Neutrophil (primary cell): ENCODE results near the gene CLEC19A.

ENCODE experiments used
- H3K27ac ChIP-seq: fragments of 200-600 bp; sonication (generic); 2 replicates; pipeline ENCODE4 v1.5.1; 2016; ENCODE audit warnings: mild to moderate bottlenecking, moderate library complexity
- H3K27me3 ChIP-seq: fragments of 200-600 bp; sonication (generic); 2 replicates; pipeline ENCODE4 v1.6.0; 2016; ENCODE audit warnings: mild to moderate bottlenecking
- H3K36me3 ChIP-seq: fragments of 200-600 bp; sonication (generic); 2 replicates; pipeline ENCODE4 v1.5.1; 2017
- H3K4me1 ChIP-seq, 2 experiments: fragments of 200-600 bp in 1 of 2; sonication (generic) in 1 of 2; 1 replicate in 1 of 2; 2 replicates in 1 of 2; pipeline versions ENCODE4 v1.5.1 to v1.6.1; 2013 to 2016; ENCODE audit warnings: low read depth in 1 of 2, low read length in 1 of 2, mild to moderate bottlenecking in 1 of 2, moderate library complexity in 1 of 2; ENCODE audit not compliant: control insufficient read depth in 1 of 2, insufficient read depth in 1 of 2
- H3K4me3 ChIP-seq, 2 experiments: fragments of 200-600 bp in 1 of 2; sonication (generic) in 1 of 2; 1 replicate in 1 of 2; 2 replicates in 1 of 2; pipeline ENCODE4 v1.5.1; 2013 to 2016; ENCODE audit warnings: low read depth in 1 of 2, low read length in 1 of 2, mild to moderate bottlenecking in 1 of 2, moderate library complexity in 1 of 2
- H3K9me3 ChIP-seq: fragments of 200-600 bp; sonication (generic); 2 replicates; pipeline ENCODE4 v1.5.1; 2016
- TF ChIP-seq, protein P1 (sequence below): fragments of 200-600 bp; sonication (generic); IDR thresholded peaks from 2 replicates; pipeline ENCODE4 v1.5.1; 2016; ENCODE audit warnings: antibody characterized with exemption

The CLEC19A gene

GRCh38 chr16:19295393-19295792 is 9.9 kb downstream of the CLEC19A start:
- H3K27me3 ChIP-seq, result no peaks in the 10 kb centered on the region
- H3K4me1 ChIP-seq, result no peaks in the 10 kb centered on the region
- no peaks in the 10 kb centered on the region for H3K36me3 ChIP-seq
- TF ChIP-seq, protein P1, sequence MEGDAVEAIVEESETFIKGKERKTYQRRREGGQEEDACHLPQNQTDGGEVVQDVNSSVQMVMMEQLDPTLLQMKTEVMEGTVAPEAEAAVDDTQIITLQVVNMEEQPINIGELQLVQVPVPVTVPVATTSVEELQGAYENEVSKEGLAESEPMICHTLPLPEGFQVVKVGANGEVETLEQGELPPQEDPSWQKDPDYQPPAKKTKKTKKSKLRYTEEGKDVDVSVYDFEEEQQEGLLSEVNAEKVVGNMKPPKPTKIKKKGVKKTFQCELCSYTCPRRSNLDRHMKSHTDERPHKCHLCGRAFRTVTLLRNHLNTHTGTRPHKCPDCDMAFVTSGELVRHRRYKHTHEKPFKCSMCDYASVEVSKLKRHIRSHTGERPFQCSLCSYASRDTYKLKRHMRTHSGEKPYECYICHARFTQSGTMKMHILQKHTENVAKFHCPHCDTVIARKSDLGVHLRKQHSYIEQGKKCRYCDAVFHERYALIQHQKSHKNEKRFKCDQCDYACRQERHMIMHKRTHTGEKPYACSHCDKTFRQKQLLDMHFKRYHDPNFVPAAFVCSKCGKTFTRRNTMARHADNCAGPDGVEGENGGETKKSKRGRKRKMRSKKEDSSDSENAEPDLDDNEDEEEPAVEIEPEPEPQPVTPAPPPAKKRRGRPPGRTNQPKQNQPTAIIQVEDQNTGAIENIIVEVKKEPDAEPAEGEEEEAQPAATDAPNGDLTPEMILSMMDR, result no peak
- H3K4me3 ChIP-seq, result no peak overlapping the region
- H3K9me3 ChIP-seq, result no peaks in the 10 kb centered on the region
- no peak overlapping the region for H3K27ac ChIP-seq

DNA sequence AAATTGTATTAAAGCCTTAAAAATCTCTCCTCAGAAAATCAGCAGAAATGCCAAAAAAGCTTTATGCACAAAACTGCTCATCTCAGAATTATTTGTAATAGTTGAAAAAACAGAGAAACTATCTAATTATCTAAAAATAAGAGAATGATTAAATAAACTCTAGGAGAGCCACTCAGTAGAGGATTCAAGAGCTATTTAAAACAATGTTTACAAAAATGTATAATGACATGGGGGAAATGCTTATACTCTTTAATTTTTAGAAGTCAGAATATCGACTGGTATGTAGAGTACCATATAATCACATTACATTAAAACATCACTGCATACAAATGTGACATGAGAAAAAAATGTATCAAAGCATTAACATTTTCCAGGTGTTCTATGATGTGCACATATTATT is 11.9 kb downstream of the CLEC19A start:
- no peak overlapping the region for H3K27ac ChIP-seq
- H3K36me3 ChIP-seq, result no peaks in the 10 kb centered on the region
- H3K9me3 ChIP-seq, result no peaks in the 10 kb centered on the region
- no peaks in the 10 kb centered on the region for H3K27me3 ChIP-seq
- H3K4me3 ChIP-seq, result no peak overlapping the region
- TF ChIP-seq, protein P1, result no peak
- H3K4me1 ChIP-seq, result no peaks in the 10 kb centered on the region

GRCh38 chr16:19299565-19299964 is 14.0 kb downstream of the CLEC19A start:
- Histone ChIP-seq H3K9me3 (no peaks in the 10 kb centered on the region), H3K4me3 (no peak overlapping the region), H3K27me3 (no peaks in the 10 kb centered on the region), H3K27ac (no peak overlapping the region), H3K4me1 (no peaks in the 10 kb centered on the region), H3K36me3 (no peaks in the 10 kb centered on the region)
- TF ChIP-seq, protein P1, result no peak

DNA sequence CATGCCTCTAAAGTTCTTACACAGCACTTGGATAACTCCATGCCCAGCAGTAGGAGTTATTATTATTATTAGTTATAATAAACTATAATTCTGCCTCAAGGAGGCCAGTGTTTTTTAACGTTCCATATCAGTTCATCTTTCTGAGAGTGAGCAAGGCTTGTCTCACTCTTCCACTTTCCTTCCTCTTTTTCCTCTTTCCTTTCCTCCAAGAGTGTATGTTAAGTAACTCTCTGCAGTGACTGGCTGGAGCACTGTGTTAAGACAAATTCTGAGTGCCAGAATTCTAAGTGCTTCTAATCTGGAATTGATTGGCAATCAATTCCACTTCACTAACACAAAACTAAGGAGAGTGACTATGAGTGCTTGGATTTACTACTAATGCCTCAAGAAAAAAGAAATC is 16.4 kb downstream of the CLEC19A start:
- H3K27me3 ChIP-seq, result no peaks in the 10 kb centered on the region
- H3K4me1 ChIP-seq, result no peaks in the 10 kb centered on the region
- H3K27ac ChIP-seq, result no peak overlapping the region
- no peaks in the 10 kb centered on the region for H3K9me3 ChIP-seq
- H3K4me3 ChIP-seq, result no peak overlapping the region
- H3K36me3 ChIP-seq, result no peaks in the 10 kb centered on the region
- TF ChIP-seq, protein P1, result no peak

DNA sequence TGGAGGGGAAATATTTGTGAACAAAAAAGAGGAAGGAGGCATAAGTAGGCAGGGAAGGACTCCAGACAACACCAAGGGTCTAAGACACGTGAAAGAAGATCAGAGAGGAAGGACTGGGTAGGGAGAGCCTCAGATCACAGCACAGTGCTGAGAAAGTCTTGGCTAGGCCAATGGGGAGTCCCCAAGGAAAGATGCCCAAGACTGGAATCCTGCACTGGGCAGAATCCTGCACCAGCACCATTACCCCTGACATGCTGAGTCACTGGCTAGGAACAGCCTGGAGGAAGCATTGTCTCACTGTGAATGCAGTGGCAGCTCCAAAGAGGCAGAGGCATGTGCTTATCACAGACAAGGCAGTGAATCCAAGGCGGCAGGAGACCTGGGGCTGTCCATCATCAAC is 19.2 kb downstream of the CLEC19A start:
- H3K27me3 ChIP-seq, result no peaks in the 10 kb centered on the region
- no peak overlapping the region for H3K27ac ChIP-seq
- H3K9me3 ChIP-seq, result no peaks in the 10 kb centered on the region
- H3K36me3 ChIP-seq, result no peaks in the 10 kb centered on the region
- no peaks in the 10 kb centered on the region for H3K4me1 ChIP-seq
- H3K4me3 ChIP-seq, result no peak overlapping the region
- TF ChIP-seq, protein P1, result no peak

GRCh38 chr16:19305443-19305842 is 19.9 kb downstream of the CLEC19A start:
- no peak overlapping the region for H3K4me3 ChIP-seq
- no peak overlapping the region for H3K27ac ChIP-seq
- no peaks in the 10 kb centered on the region for H3K36me3 ChIP-seq
- TF ChIP-seq, protein P1, result no peak
- no peaks in the 10 kb centered on the region for H3K27me3 ChIP-seq
- no peaks in the 10 kb centered on the region for H3K9me3 ChIP-seq
- no peaks in the 10 kb centered on the region for H3K4me1 ChIP-seq
